WERI-Rb-1 (cell line): ENCODE data around the gene C10orf105.
A peak's percentile ranks its signal among the peaks of the same experiment; 100 is the strongest.

ENCODE experiments used
- DNase-seq: peaks from one replicate; pipeline ENCODE4 v3.0.0-alpha.2; 2020
- H3K27ac ChIP-seq: fragments of 250-450 bp; sonication (Bioruptor Pico); 2 replicates; pipeline ENCODE4 v1.5.1; 2020; ENCODE audit warnings: mild to moderate bottlenecking, moderate library complexity
- H3K27me3 ChIP-seq: fragments of 250-450 bp; sonication (Bioruptor Pico); 2 replicates; pipeline ENCODE4 v1.5.1; 2021; ENCODE audit warnings: mild to moderate bottlenecking, low read depth, moderate library complexity; ENCODE audit not compliant: insufficient read depth, severe bottlenecking
- H3K36me3 ChIP-seq: fragments of 250-450 bp; sonication (Bioruptor Pico); 2 replicates; pipeline ENCODE4 v1.5.1; 2020; ENCODE audit warnings: mild to moderate bottlenecking, moderate library complexity
- H3K4me3 ChIP-seq: 2 replicates; pipeline ENCODE4 v1.5.1; 2011; ENCODE audit warnings: low read depth, mild to moderate bottlenecking, control low read depth, low read length
- H3K9me3 ChIP-seq: fragments of 250-450 bp; sonication (Bioruptor Pico); 2 replicates; pipeline ENCODE4 v1.5.1; 2021; ENCODE audit warnings: mild to moderate bottlenecking, moderate library complexity; ENCODE audit not compliant: severe bottlenecking
- TF ChIP-seq, protein P1 (sequence below): IDR thresholded peaks from 2 replicates; pipeline ENCODE4 v1.5.1; 2011; ENCODE audit warnings: low read depth, mild to moderate bottlenecking, control low read depth, inconsistent platforms, low read length

Gene C10orf105

DNA sequence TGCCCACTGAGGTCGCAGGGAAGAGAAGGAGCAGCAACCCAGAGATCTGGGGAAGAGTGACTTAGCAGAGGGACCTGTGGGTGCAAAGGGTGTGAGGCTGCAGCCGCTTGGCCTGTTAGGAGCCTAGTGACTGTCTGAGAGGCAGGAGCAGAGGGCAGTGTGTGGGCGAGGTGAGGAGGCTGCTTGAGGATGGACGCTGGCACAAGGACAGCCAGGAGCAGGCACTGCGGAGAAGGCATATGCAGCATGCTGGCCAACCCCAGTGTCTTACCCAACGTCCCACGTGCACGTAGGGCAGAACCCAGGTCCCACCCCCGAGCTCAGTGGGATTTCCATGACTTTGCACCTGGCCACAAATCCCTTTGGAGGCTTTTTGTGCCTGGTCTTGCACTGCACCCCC lies 54.1 kb downstream of the C10orf105 start:
- Histone ChIP-seq H3K9me3 (no peaks in the 10 kb centered on the region), H3K4me3 (no peak overlapping the region), H3K36me3 (peaks cover 3% of the 10 kb centered on the region), H3K27me3 (no peaks in the 10 kb centered on the region), H3K27ac (peak overlapping the region; percentile 47; the same call in 1 of the 2 replicates)
- TF ChIP-seq, protein P1, sequence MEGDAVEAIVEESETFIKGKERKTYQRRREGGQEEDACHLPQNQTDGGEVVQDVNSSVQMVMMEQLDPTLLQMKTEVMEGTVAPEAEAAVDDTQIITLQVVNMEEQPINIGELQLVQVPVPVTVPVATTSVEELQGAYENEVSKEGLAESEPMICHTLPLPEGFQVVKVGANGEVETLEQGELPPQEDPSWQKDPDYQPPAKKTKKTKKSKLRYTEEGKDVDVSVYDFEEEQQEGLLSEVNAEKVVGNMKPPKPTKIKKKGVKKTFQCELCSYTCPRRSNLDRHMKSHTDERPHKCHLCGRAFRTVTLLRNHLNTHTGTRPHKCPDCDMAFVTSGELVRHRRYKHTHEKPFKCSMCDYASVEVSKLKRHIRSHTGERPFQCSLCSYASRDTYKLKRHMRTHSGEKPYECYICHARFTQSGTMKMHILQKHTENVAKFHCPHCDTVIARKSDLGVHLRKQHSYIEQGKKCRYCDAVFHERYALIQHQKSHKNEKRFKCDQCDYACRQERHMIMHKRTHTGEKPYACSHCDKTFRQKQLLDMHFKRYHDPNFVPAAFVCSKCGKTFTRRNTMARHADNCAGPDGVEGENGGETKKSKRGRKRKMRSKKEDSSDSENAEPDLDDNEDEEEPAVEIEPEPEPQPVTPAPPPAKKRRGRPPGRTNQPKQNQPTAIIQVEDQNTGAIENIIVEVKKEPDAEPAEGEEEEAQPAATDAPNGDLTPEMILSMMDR = no peak
- DNase-seq = peak; percentile 46

DNA sequence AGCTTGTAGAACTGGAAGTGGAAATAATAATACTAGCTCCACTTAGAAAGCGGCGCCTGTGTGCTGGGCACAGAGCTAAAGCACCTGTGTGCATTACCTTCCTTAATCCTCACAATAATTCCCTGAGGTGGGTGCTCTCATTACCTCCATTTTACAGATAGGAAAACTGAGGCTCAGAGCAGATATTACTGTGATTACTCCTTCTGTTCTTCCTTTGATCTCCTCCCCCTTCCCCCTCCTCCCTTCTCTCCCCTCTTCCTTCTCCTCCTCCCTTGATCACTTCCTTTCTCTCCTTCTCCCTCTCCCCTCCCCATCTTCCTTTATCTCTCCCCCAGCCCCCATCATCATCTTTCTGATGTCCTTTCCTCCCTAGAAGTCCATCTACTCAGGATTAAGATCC lies 55.0 kb downstream of the C10orf105 start:
- Histone ChIP-seq H3K27me3 (no peaks in the 10 kb centered on the region), H3K36me3 (peaks cover 3% of the 10 kb centered on the region; the same call in 1 of the 2 replicates), H3K27ac (no peak overlapping the region), H3K9me3 (no peaks in the 10 kb centered on the region), H3K4me3 (no peak overlapping the region)
- DNase-seq = no peak
- TF ChIP-seq, protein P1 = no peak

DNA sequence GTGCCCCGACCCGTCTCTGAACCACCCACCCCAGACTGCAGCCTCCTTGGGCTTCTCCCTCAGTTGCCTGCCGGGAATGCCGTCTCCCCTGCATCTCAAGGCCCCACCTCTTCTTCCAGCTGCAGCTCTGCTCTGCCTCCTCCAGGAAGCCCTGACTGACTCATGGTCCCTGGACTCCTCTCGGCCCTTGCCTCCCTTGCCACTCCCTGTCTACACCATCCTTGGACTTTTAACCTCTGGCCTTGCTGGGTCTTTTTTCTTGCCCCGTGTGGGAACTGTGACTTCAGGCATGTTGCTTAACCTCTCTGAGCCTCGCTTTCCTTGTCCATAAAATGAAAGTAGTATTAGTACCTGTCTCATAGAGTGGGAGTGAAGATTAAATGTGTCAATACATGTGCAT lies 56.3 kb downstream of the C10orf105 start:
- TF ChIP-seq, protein P1 = no peak
- peaks cover 3% of the 10 kb centered on the region; the same call in 1 of the 2 replicates for H3K36me3 ChIP-seq
- no peaks in the 10 kb centered on the region for H3K9me3 ChIP-seq
- H3K4me3 ChIP-seq = no peak overlapping the region
- DNase-seq = no peak
- no peaks in the 10 kb centered on the region for H3K27me3 ChIP-seq
- H3K27ac ChIP-seq = no peak overlapping the region

DNA sequence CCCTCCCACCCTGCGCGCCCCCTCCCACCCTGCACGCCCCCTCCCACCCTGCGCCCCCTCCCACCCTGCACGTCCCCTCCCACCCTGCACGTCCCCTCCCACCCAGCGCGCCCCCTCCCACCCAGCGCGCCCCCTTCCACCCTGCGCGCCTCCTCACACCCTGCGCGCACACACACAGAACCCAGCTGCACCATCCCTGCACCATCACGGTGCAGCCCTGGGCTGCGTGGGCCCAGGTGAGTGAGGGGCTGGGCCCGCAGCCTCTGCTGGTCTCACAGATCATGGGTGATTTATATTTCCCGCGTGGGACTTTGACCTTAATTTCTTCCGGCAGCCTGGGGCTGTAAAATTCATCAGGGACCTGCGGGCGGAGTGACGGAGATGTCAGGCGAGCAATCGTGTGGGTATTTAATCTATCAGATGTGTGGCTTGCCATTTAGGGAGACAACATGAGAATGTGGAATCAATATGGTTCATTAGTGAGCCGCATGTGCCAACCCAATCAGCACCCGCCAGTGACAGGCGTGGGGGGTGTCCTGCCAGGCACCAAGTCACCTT lies 57.7 kb downstream of the C10orf105 start:
- H3K36me3 ChIP-seq = peaks cover 3% of the 10 kb centered on the region; the same call in 1 of the 2 replicates
- no peaks in the 10 kb centered on the region for H3K9me3 ChIP-seq
- H3K27me3 ChIP-seq = no peaks in the 10 kb centered on the region
- no peak for DNase-seq
- H3K27ac ChIP-seq = no peak overlapping the region
- TF ChIP-seq, protein P1 = no peak
- H3K4me3 ChIP-seq = no peak overlapping the region
